CD14-positive monocyte (primary cell): ENCODE data around the gene DPY19L1. TPM values are rescaled to one million over a fixed set of nuclear protein-coding genes. Genes with fewer than 3 reads are reported as not detected.

Source experiments
- DNase-seq, 3 donors: peaks; one replicate each; pipeline ENCODE4 v3.0.0-alpha.2; 2011 to 2022
- H2AFZ ChIP-seq: 2 replicates; pipeline ENCODE4 v1.6.0; 2012; ENCODE audit warnings: mild to moderate bottlenecking, low read depth, low read length, inconsistent platforms; ENCODE audit not compliant: insufficient read depth, poor library complexity, severe bottlenecking
- H3K27ac ChIP-seq, 2 donors: 1 replicate in 1 of 2; 2 replicates in 1 of 2; pipeline ENCODE4 v1.5.1; 2012 to 2013; ENCODE audit warnings: low read length in 2 of 2, control low read depth in 1 of 2, inconsistent platforms in 1 of 2, low read depth in 1 of 2, mild to moderate bottlenecking in 1 of 2
- H3K27me3 ChIP-seq, 2 donors: one replicate each; pipeline versions ENCODE4 v1.6.0 to v1.6.1; 2011 to 2013; ENCODE audit warnings: low read length in 2 of 2; ENCODE audit not compliant: control insufficient read depth in 2 of 2, insufficient read depth in 2 of 2
- H3K36me3 ChIP-seq, 2 donors: replicated peaks in 1 of 2; 1 replicate in 1 of 2; 2 replicates in 1 of 2; pipeline versions ENCODE4 v1.5.1 to v1.6.1; 2012 to 2013; ENCODE audit warnings: low read length in 2 of 2, control low read depth in 1 of 2, inconsistent platforms in 1 of 2, mild to moderate bottlenecking in 1 of 2; ENCODE audit not compliant: insufficient read depth in 2 of 2, control insufficient read depth in 1 of 2
- H3K4me1 ChIP-seq, 2 donors: 1 replicate in 1 of 2; 2 replicates in 1 of 2; pipeline versions ENCODE4 v1.5.1 to v1.6.1; 2012 to 2013; ENCODE audit warnings: low read length in 2 of 2, control low read depth in 1 of 2, inconsistent platforms in 1 of 2, mild to moderate bottlenecking in 1 of 2, moderate library complexity in 1 of 2; ENCODE audit not compliant: insufficient read depth in 2 of 2, control insufficient read depth in 1 of 2
- H3K4me2 ChIP-seq: replicated peaks from 2 replicates; pipeline ENCODE3; 2012; ENCODE audit warnings: low read length, moderate library complexity, mild to moderate bottlenecking; ENCODE audit not compliant: poor library complexity, severe bottlenecking; ENCODE audit errors: extremely low read depth
- H3K4me3 ChIP-seq, 3 experiments: fragments of 200-600 bp in 1 of 3; sonication (generic) in 1 of 3; replicated peaks in 1 of 3; 1 replicate in 2 of 3; 2 replicates in 1 of 3; pipeline ENCODE4 v1.5.1; 2011 to 2013; ENCODE audit warnings: low read length in 3 of 3, mild to moderate bottlenecking in 3 of 3, control low read depth in 2 of 3, low read depth in 2 of 3, inconsistent platforms in 1 of 3, moderate library complexity in 1 of 3
- H3K79me2 ChIP-seq: 2 replicates; pipeline ENCODE4 v1.6.0; 2012; ENCODE audit warnings: mild to moderate bottlenecking, control low read depth, inconsistent platforms, low read length, moderate library complexity; ENCODE audit not compliant: insufficient read depth
- H3K9ac ChIP-seq: 2 replicates; pipeline ENCODE4 v1.6.0; 2017; ENCODE audit warnings: low read length, mild to moderate bottlenecking; ENCODE audit not compliant: insufficient read depth, poor library complexity, severe bottlenecking
- H3K9me3 ChIP-seq, 2 donors: replicated peaks in 1 of 2; 1 replicate in 1 of 2; 2 replicates in 1 of 2; pipeline versions ENCODE4 v1.5.1 to v1.6.1; 2012 to 2013; ENCODE audit warnings: low read length in 2 of 2, control low read depth in 1 of 2; ENCODE audit not compliant: control insufficient read depth in 1 of 2, insufficient read depth in 1 of 2
- H4K20me1 ChIP-seq: 2 replicates; pipeline ENCODE4 v1.6.0; 2012; ENCODE audit warnings: mild to moderate bottlenecking, low read length, control low read depth, moderate library complexity; ENCODE audit not compliant: insufficient read depth
- H3K27ac Mint-ChIP-seq, 7 donors: one replicate each; pipeline ENCODE4 v1.8.0; 2020; ENCODE audit warnings: mild to moderate bottlenecking in 7 of 7, mixed read lengths in 7 of 7, moderate library complexity in 6 of 7, inconsistent platforms in 2 of 7
- H3K27me3 Mint-ChIP-seq, 3 donors: one replicate each; pipeline ENCODE4 v1.8.0; 2021 to 2022; ENCODE audit warnings: low read depth in 3 of 3, mild to moderate bottlenecking in 3 of 3, mixed read lengths in 3 of 3, moderate library complexity in 3 of 3, inconsistent platforms in 1 of 3
- H3K36me3 Mint-ChIP-seq, 2 donors: one replicate each; pipeline ENCODE4 v1.8.0; 2020; ENCODE audit warnings: mixed read lengths in 2 of 2, inconsistent platforms in 1 of 2, mild to moderate bottlenecking in 1 of 2
- H3K4me1 Mint-ChIP-seq: one replicate; pipeline ENCODE4 v1.8.0; 2020; ENCODE audit warnings: mild to moderate bottlenecking, mixed read lengths
- H3K4me3 Mint-ChIP-seq, 2 donors: one replicate each; pipeline ENCODE4 v1.8.0; 2020; ENCODE audit warnings: mild to moderate bottlenecking in 2 of 2, mixed read lengths in 2 of 2, moderate library complexity in 1 of 2
- H3K9me3 Mint-ChIP-seq, 7 donors: one replicate each; pipeline ENCODE4 v1.8.0; 2020 to 2022; ENCODE audit warnings: mixed read lengths in 7 of 7, mild to moderate bottlenecking in 6 of 7, moderate library complexity in 6 of 7, inconsistent platforms in 2 of 7
- CTCF ChIP-seq: fragments of 200-600 bp; IDR thresholded peaks from one replicate; pipeline ENCODE4 v1.8.0; 2022; ENCODE audit warnings: antibody characterized with exemption, mild to moderate bottlenecking
- WGBS: methylation state at CpG from one replicate; pipeline ENCODE4 v1.1.5; 2013; ENCODE audit warnings: missing lambda C conversion rate; ENCODE audit not compliant: insufficient coverage; 5-methylcytosine and 5-hydroxymethylcytosine counted together
- intact Hi-C, 2 donors: fragments of 100-400 bp; cut with micrococcal nuclease; formaldehyde crosslinking; loops; one replicate each; pipeline versions ENCODE4 v1.15.0 to v1.15.1; 2023
- polyA plus RNA-seq, 3 donors: library from polyadenylated mRNA; depleted of rRNA in 1 of 3; unstranded in 2 of 3; stranded (reverse) in 1 of 3; fragments of 300-500 nt in 2 of 3; fragments of >200 nt in 1 of 3; fragmentation: Illumina TruSeq in 2 of 3; gene quantifications; 1 replicate in 2 of 3; 2 replicates in 1 of 3; pipeline ENCODE4 v1.2.3, GENCODE V29; 2012 to 2021

Gene DPY19L1
- polyA plus RNA-seq, 3 donors, result 0.81 to 5.2 (median 3.9) TPM

- intact Hi-C loops, result no loop called here
- no peaks in the 10 kb centered on the region for H3K9me3 Mint-ChIP-seq
- peak overlapping the region; percentile 34 to 94 (median 76) for H3K27ac Mint-ChIP-seq
- H2AFZ ChIP-seq, result peak overlapping the region; percentile 91
- no peaks in the 10 kb centered on the region for H3K9me3 ChIP-seq
- H3K27me3 ChIP-seq, result peaks cover 4 to 7% of the 10 kb centered on the region in 2 donors
- DNase-seq, result peak; percentile 32 to 35 (median 34)
- peaks cover 28% of the 10 kb centered on the region for H3K4me1 Mint-ChIP-seq
- peaks cover 15% of the 10 kb centered on the region for H4K20me1 ChIP-seq
- H3K27ac ChIP-seq, result peak overlapping the region; percentile 1 to 49
- no peaks in the 10 kb centered on the region for H3K36me3 ChIP-seq
- no peak for TF ChIP-seq CTCF
- H3K4me2 ChIP-seq, result peak overlapping the region; percentile 89
- H3K4me3 Mint-ChIP-seq, result peak overlapping the region; percentile 97 to 100
- peaks cover 2 to 16% (median 8%) of the 10 kb centered on the region in 3 donors for H3K27me3 Mint-ChIP-seq
- no peaks in the 10 kb centered on the region for H3K36me3 Mint-ChIP-seq
- H3K4me3 ChIP-seq, result peak overlapping the region; percentile 74 to 86 (median 86)
- 0% methylated on average over 52 of the region's 61 CpGs for WGBS
- H3K4me1 ChIP-seq, result peaks cover 17 to 19% of the 10 kb centered on the region in 2 donors
- H3K79me2 ChIP-seq, result peaks cover 19% of the 10 kb centered on the region
- peak overlapping the region; percentile 58 for H3K9ac ChIP-seq
Measured at GRCh38 chr7:35036361-35037171, 719 bp downstream of the DPY19L1 start.

GRCh38 chr7:35035511-35035961 is 1.7 kb downstream of the DPY19L1 start:
- H2AFZ ChIP-seq, result no peak overlapping the region
- 80% methylated on average over 2 of the region's 5 CpGs for WGBS
- DNase-seq, result no peak
- no peak overlapping the region for H3K27ac ChIP-seq
- H3K4me2 ChIP-seq, result peak overlapping the region; percentile 89
- H3K36me3 Mint-ChIP-seq, result no peaks in the 10 kb centered on the region
- TF ChIP-seq CTCF, result no peak
- peaks cover 4 to 7% of the 10 kb centered on the region in 2 donors for H3K27me3 ChIP-seq
- peaks cover 17 to 19% of the 10 kb centered on the region in 2 donors for H3K4me1 ChIP-seq
- H3K9me3 ChIP-seq, result no peaks in the 10 kb centered on the region
- H3K9ac ChIP-seq, result no peak overlapping the region
- no peak overlapping the region for H3K27ac Mint-ChIP-seq
- no peaks in the 10 kb centered on the region for H3K9me3 Mint-ChIP-seq
- H3K4me1 Mint-ChIP-seq, result peaks cover 28% of the 10 kb centered on the region
- H4K20me1 ChIP-seq, result peaks cover 22% of the 10 kb centered on the region
- H3K27me3 Mint-ChIP-seq, result peaks cover 1 to 8% (median 5%) of the 10 kb centered on the region in 3 donors
- no peak overlapping the region for H3K4me3 Mint-ChIP-seq
- intact Hi-C loops, result no loop called here
- no peaks in the 10 kb centered on the region for H3K36me3 ChIP-seq
- H3K79me2 ChIP-seq, result peaks cover 19% of the 10 kb centered on the region
- H3K4me3 ChIP-seq, result no peak overlapping the region
